Keratinocyte (primary cell): ENCODE results near the gene NR1H2.

Experiments
- CTCF ChIP-seq, 3 experiments: IDR thresholded peaks in 1 of 3; conservative IDR thresholded peaks in 1 of 3; optimal IDR thresholded peaks in 1 of 3; 2 replicates in 2 of 3; 3 replicates in 1 of 3; pipeline versions ENCODE3 to v1.5.1; 2011; ENCODE audit warnings: low read length in 3 of 3, mild to moderate bottlenecking in 3 of 3, moderate library complexity in 2 of 3, control low read depth in 1 of 3, inconsistent platforms in 1 of 3; ENCODE audit not compliant: insufficient read depth in 2 of 3; ENCODE audit errors: extremely low read depth in 1 of 3
- EZH2 ChIP-seq: IDR thresholded peaks from one replicate; pipeline ENCODE4 v1.6.1; 2012; ENCODE audit warnings: inconsistent platforms, mild to moderate bottlenecking, low read length, moderate library complexity

DNA sequence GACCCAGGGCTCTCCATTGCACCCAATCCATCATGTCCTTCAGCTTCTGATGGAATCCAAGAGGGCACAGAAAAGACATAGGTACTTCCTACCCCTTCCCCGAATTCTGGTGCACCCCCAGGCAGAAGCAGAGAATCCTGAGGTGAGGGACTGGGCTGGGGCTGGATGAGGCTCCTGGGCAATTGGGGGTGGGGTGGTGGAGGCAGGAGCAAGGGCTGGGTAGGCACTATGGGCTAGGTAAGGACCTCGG is 44.3 kb upstream of the NR1H2 start:
- TF ChIP-seq CTCF (optimal IDR thresholded peaks at IDR 0.05 in 1 of 3, IDR thresholded peaks at IDR 0.05 in 1 of 3, conservative IDR thresholded peaks at IDR 0.05 in 1 of 3; ENCODE audit: extremely low read depth in 1 of 3, insufficient read depth in 2 of 3, low read length in 3 of 3) (no peak), EZH2 (no peak)
